GM21528 (cell line): ENCODE data around the gene WDR37.
A peak's percentile ranks its signal among the peaks of the same experiment; 100 is the strongest.
"Not testable (repeated sequence)": the region's sequence is repeated elsewhere in the genome, so short reads cannot be mapped to it uniquely, and the experiment has no call there.

Experiments used
- ATAC-seq: cut with Tn5 transposase; IDR thresholded peaks from one replicate; pipeline ENCODE4 v1.9.1; 2021; ENCODE audit warnings: mild to moderate bottlenecking, moderate library complexity; ENCODE audit not compliant: unreplicated experiment, low FRiP score

Gene WDR37, protein sequence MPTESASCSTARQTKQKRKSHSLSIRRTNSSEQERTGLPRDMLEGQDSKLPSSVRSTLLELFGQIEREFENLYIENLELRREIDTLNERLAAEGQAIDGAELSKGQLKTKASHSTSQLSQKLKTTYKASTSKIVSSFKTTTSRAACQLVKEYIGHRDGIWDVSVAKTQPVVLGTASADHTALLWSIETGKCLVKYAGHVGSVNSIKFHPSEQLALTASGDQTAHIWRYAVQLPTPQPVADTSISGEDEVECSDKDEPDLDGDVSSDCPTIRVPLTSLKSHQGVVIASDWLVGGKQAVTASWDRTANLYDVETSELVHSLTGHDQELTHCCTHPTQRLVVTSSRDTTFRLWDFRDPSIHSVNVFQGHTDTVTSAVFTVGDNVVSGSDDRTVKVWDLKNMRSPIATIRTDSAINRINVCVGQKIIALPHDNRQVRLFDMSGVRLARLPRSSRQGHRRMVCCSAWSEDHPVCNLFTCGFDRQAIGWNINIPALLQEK

DNA sequence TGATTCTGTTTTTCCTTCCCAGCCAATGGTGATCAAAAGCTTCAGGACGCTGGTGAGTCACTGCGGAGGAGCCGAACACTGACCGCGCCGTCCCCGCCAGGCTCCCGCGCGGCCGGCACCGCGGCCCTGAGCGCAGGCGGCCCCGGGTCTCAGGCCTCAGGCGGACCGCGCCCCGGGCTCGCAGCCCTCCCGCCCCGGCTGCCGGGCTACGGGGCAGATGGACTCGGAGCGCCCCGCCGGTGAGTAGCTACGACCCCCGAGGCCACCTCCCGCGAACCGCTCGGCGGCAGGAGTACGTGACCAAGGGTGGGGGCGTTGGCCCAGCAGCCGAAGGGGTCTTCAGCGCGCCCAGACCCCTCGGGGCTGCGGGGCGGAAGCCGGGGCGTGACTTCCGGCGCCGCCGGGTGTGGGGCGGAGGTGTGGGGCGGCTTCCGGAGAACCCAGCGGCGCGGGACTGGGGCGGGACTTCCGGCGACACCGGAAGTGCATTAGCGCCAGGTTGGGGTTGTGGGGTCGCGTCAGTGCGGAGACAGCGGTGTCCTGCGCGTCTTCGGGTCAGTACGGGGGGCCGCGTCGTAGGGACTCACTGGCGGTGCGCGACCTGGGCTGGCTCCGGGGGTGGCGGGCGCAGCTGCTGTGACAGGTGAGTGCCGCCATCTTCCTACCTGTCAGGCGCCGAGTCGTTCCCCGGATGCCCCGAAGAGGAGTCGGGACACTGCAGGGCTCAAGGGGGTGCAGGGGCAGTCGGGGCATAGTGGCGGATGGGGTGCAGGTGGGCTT is at the start of gene WDR37:
Gene WDR37 (plus strand): TSS at position 60 of the 780 bp plus-strand sequence. CDS start 15,771 bp downstream, outside the sequence.
- ATAC-seq, result peak; percentile 90

GRCh38 chr10:1006573-1006972 is 49.6 kb upstream of the WDR37 start:
- ATAC-seq, result no peak

- no peak for ATAC-seq
Observed at GRCh38 chr10:1007583-1007982, 48.6 kb upstream of the WDR37 start.

DNA sequence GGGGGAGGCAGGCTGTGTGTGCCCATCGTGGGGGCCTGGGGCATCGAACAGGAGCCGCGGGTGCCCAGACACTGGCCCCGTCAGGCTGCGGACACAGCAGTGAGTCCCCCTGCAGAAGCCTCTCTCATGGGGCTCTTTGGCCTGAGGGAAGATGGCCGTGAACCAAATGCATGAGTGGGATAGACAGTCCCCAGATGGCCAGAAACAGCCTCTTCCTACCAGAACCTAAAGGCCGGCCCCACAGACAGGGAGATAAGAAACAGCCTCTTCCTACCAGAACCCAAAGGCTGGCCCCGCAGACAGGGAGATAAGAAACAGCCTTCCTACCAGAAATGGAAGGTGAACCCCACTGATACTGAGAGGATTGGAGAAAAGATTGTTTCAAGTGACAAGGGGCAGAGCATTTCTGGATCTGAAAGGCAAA is 47.1 kb upstream of the WDR37 start:
- no peak for ATAC-seq

DNA sequence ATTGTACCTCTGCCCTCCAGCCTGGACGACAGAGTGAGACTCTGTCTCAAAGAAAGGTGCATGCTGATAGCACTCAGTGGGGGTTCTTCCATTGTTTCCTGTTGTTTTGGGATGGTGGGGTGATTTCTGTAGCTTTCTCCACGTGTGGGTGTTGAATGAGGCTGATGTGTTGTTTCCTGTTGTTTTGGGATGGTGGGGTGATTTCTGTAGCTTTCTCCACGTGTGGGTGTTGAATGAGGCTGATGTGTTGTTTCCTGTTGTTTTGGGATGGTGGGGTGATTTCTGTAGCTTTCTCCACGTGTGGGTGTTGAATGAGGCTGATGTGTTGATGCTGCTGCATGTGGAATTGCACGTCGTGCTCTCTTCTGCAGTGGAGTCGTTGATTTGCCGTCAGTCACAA is 46.2 kb upstream of the WDR37 start:
- ATAC-seq, result not testable (repeated sequence)

DNA sequence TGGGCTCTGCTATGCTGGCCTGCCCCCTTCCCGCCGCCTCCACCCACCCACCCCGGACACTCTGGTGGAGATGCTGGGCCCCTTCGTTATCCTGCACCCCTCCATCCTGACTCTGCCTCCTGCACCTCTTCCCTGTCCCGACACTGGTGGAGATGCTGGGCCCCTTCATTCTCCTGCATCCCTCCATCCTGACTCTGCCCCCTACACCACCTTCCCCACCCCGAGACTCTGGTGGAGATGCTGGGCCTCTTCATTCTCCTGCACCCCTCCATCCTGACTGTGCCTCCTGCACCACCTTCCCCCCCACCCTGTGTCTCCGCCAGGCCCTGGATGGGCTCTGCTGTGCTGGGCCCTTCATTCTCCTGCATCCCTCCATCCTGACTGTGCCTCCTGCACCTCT is 45.5 kb upstream of the WDR37 start:
- no peak for ATAC-seq

DNA sequence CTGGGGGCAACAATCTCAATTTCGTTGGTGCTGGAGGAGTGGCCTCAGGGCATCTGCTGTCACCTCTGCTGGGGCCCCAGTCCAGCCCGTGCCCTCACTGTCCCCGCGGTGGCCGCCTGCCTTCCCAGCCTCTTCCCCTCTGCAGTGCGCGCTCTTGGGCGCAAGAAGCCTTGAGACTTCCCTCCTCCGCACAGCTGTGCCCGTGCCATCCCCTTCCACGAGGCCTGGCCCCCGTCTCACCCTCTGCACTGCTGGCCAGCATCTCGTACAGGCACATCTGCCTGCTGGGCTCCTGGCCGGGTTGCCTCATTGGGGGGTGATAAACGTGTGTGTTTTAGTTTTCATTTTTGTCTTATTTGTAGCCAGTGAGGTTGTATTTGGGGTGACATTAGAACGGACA is 44.5 kb upstream of the WDR37 start:
- no peak for ATAC-seq

DNA sequence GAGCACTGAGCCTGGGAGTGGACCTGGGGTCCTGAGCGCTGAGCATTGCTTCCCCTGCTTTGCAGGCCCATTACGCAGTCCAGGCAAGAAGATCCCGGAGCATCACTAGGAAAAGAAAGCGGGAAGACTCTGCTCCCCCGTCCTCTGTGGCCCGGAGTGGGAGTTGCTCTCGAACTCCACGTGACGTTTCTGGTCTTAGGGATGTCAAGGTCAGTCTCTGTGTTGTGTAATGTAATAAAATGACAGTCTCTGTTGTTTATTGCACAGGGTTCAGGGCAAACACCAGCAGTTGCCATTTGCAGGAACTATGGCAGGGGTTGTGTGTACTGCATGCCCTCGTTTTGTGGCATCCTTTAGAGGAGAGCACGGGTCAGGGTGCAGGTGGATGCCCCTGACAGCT is 40.5 kb upstream of the WDR37 start:
- no peak for ATAC-seq

DNA sequence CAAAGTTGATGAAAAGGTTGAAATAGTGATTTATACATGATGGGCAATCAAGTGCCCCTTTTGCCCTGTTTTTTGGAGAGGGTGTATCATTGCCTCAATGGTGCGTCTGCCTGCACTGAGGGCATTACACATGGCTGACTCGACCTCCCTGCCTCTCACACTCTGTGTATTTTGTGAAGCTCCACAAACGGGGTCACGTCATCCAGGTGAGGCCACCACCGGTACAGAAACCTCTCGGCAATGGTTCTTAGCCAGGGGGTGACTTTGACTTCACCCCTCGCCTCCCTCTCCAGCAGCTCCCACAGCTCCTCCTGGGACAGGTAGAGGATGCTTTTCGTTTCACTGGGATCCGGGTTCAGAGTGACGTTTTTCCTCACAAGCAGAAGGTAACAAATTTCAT is 36.8 kb upstream of the WDR37 start:
- no peak for ATAC-seq

GRCh38 chr10:1020460-1020859 is 35.7 kb upstream of the WDR37 start:
- ATAC-seq, result no peak

GRCh38 chr10:1020958-1021357 is 35.2 kb upstream of the WDR37 start:
- no peak for ATAC-seq

DNA sequence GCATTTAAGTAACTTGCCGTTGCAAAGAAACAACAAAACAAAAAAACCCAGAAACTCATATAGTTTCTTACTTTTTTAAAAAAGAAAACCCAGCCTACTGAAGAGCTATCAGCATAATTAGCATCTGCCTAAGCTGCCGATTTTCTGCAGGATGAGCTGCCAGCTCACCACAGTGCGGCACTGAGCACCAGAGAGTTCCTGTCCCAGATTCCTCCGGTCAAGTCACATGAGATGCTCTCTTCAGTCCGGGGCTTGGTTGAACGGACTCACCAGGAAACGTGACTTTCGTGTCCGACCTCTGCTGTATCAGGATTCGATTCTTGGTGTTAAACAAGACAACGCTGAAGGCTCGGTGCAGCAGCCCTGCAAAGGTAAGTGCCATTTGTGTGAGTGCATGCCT is 33.8 kb upstream of the WDR37 start:
- ATAC-seq, result no peak

DNA sequence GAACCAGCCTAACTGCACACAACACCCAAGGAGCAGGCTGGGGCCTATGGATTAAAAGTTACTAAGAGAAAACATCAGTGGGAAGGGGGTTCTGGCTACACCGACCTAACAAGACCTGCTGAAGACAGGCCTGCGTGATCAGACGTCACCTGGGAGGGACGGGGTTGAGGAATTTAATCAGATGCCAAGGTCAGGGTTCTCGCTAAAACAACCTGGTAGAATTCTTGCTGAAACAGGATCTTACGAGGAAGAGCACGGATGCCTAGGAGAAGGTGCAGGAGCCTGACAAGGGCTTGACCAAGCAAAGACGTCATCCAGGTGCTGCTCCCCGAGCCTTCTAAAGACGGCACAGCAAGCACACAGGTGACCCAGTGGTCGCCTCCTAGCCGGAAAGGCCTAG is 32.1 kb upstream of the WDR37 start:
- ATAC-seq, result no peak

DNA sequence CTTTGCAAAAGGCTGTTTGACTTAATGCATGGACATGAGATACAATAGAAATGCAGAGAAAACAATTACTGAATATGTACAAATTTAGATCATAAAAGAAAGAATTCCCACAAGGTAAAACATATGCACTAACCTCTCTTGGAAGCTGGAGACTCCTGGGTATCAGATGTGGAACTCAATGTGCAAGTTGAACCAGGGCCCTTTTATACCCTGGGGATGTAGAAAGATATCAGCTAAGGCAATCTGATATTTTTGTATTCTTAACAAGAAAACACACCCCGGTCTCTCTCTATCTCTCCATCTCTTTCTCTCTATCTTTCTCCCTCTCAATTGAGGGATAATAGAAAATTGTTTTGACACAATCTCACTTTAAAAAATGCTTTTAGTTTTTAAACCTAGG is 30.5 kb upstream of the WDR37 start, which contains the start of gene IDI2:
Gene IDI2 (minus strand): TSS at position 177 of the 400 bp plus-strand sequence. CDS start 1,136 bp downstream, outside the sequence.
- ATAC-seq, result no peak

GRCh38 chr10:1026578-1026977 is 29.6 kb upstream of the WDR37 start:
- ATAC-seq, result no peak

- no peak for ATAC-seq
Observed at GRCh38 chr10:1029838-1030237, 26.3 kb upstream of the WDR37 start.

- ATAC-seq, result no peak
Observed at GRCh38 chr10:1033601-1034000, 22.6 kb upstream of the WDR37 start.

DNA sequence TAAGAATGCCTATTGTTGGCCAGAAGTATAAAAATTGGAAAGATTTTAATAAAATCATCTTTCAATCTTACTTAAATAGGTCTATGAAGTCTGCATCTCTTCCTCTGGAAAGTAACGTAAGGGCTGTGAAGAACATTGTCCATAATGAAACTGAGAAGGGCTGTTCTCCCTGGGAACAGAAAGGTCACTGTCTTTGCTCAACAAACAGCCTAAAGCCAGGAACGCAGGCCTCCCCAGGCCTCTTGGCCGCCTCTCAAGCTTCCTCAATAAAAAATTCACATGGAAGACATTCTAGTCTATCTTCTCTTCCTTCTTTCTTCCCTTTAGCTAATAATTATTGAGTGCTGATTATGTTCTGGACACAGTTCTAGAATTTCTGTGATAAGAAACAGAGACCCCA is 21.4 kb upstream of the WDR37 start:
- no peak for ATAC-seq

DNA sequence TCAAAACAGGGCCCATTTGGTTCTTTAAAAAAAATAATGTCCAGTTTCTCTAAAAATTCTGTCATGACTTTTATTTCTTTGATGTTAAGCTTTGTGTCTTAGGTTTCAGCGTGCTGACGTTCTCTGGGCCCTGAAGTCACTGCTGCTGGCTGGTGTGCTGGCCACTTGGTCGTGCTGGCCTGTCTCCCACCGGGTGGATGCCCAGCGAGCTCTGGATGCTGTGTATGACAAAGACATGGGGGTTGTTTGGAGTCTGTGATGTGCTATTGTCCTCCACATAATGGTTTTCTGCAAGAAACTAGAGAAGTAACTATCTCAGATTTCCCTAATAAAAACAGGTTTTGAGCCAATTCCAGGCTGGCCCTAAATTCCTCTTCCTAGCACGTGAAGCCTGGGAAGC is 21.0 kb upstream of the WDR37 start:
- no peak for ATAC-seq

DNA sequence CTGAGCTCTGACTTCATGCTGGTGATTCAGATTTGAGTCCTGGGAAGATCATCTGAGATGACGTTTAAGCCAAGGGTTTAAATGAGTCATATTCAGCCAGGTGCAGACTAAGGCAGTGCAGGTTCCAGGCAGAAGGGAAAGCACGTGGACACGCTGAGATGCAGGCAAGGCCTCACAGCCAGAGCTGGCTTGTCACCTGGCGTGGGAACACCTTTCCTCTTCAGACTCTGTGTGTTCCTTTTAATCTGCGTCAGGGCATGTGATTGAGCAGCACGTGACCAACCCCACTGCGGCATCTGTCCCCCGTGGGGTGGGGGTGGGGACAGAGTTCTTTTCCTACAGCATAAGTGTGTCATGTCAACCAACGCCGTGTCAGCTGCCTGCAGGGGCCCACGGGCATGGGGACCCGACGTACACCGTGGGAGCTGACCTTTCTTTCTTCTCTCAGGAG is 19.8 kb upstream of the WDR37 start:
- ATAC-seq, result no peak

GRCh38 chr10:1037098-1037497 is 19.1 kb upstream of the WDR37 start:
- ATAC-seq, result no peak
